ENCODE results near the gene NELL1.

NELL1 gene

DNA sequence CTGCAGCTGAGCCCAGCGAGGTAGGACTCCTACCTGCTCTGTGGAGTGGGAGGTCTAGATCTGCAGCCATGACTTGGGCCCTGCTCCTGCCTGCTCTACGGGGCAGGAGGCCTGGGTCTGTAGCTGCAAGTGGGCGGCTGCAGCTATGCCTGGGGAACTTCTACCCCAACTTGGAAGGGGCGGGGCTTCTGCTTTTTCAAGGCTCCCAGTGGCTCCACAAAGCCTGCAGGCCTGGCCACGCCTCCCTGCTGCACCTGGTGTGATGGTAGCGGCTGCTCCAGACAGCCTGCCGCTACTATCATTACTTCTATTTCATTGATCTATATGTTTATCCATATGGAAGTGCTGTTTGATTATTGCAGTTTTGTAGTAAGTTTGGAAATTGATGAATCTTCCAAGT lies 121.2 kb downstream of the NELL1 start:
- no peak for DNase-seq (ENCODE audit: low read depth in 1 of 2, low spot score in 1 of 2)

GRCh38 chr11:20795005-20795404 lies 125.6 kb downstream of the NELL1 start:
- no peak overlapping the region for H3K27ac ChIP-seq (replicated peaks)
- no peak overlapping the region for H3K4me3 ChIP-seq (replicated peaks; ENCODE audit: insufficient read depth, low read length)
- TF ChIP-seq SPI1 (IDR thresholded peaks at IDR 0.05; ENCODE audit: borderline replicate concordance, low read depth) = no peak
- no peak for TF ChIP-seq GABPA (IDR thresholded peaks at IDR 0.05; ENCODE audit: low read depth)
- TF ChIP-seq, protein P1, sequence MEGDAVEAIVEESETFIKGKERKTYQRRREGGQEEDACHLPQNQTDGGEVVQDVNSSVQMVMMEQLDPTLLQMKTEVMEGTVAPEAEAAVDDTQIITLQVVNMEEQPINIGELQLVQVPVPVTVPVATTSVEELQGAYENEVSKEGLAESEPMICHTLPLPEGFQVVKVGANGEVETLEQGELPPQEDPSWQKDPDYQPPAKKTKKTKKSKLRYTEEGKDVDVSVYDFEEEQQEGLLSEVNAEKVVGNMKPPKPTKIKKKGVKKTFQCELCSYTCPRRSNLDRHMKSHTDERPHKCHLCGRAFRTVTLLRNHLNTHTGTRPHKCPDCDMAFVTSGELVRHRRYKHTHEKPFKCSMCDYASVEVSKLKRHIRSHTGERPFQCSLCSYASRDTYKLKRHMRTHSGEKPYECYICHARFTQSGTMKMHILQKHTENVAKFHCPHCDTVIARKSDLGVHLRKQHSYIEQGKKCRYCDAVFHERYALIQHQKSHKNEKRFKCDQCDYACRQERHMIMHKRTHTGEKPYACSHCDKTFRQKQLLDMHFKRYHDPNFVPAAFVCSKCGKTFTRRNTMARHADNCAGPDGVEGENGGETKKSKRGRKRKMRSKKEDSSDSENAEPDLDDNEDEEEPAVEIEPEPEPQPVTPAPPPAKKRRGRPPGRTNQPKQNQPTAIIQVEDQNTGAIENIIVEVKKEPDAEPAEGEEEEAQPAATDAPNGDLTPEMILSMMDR (IDR thresholded peaks at IDR 0.05; ENCODE audit: insufficient read depth, low read length) = no peak
- no peak for TF ChIP-seq POLR2AphosphoS5 (IDR thresholded peaks at IDR 0.05; ENCODE audit: low read depth)
- TF ChIP-seq REST (IDR thresholded peaks at IDR 0.05; ENCODE audit: insufficient replicate concordance, low read depth) = no peak

More for the DNA sequence above, 121.2 kb downstream of the NELL1 start:
- no peak overlapping the region for H3K4me3 ChIP-seq (replicated peaks; ENCODE audit: insufficient read depth, low read length)
- no peak for TF ChIP-seq SPI1 (IDR thresholded peaks at IDR 0.05; ENCODE audit: borderline replicate concordance, low read depth)
- no peak for TF ChIP-seq GABPA (IDR thresholded peaks at IDR 0.05; ENCODE audit: low read depth)
- TF ChIP-seq POLR2AphosphoS5 (IDR thresholded peaks at IDR 0.05; ENCODE audit: low read depth) = no peak
- TF ChIP-seq REST (IDR thresholded peaks at IDR 0.05; ENCODE audit: insufficient replicate concordance, low read depth) = no peak
- TF ChIP-seq, protein P1 (IDR thresholded peaks at IDR 0.05; ENCODE audit: insufficient read depth, low read length) = no peak
- no peak overlapping the region for H3K27ac ChIP-seq (replicated peaks)
- no peaks in the 10 kb centered on the region for H3K27me3 ChIP-seq (ENCODE audit: insufficient read depth, poor library complexity, severe bottlenecking)

GRCh38 chr11:20808328-20808727 lies 138.9 kb downstream of the NELL1 start:
- no peaks in the 10 kb centered on the region for H3K27me3 ChIP-seq (ENCODE audit: insufficient read depth, poor library complexity, severe bottlenecking)
- no peak overlapping the region for H3K4me3 ChIP-seq (replicated peaks; ENCODE audit: insufficient read depth, low read length)
- TF ChIP-seq REST (IDR thresholded peaks at IDR 0.05; ENCODE audit: insufficient replicate concordance, low read depth) = no peak
- TF ChIP-seq, protein P1 (IDR thresholded peaks at IDR 0.05; ENCODE audit: insufficient read depth, low read length) = no peak
- TF ChIP-seq SPI1 (IDR thresholded peaks at IDR 0.05; ENCODE audit: borderline replicate concordance, low read depth) = no peak
- TF ChIP-seq GABPA (IDR thresholded peaks at IDR 0.05; ENCODE audit: low read depth) = no peak
- TF ChIP-seq POLR2AphosphoS5 (IDR thresholded peaks at IDR 0.05; ENCODE audit: low read depth) = no peak
- DNase-seq (ENCODE audit: low read depth in 1 of 2, low spot score in 1 of 2) = no peak
- no peak overlapping the region for H3K27ac ChIP-seq (replicated peaks)

More at GRCh38 chr11:20795005-20795404, 125.6 kb downstream of the NELL1 start:
- DNase-seq (ENCODE audit: low read depth in 1 of 2, low spot score in 1 of 2) = no peak
- no peaks in the 10 kb centered on the region for H3K27me3 ChIP-seq (ENCODE audit: insufficient read depth, poor library complexity, severe bottlenecking)
